Epithelial cell of prostate (primary cell): ENCODE measurements around the gene TMEM50B.
"Not testable (repeated sequence)": the region's sequence is repeated elsewhere in the genome, so short reads cannot be mapped to it uniquely, and the experiment has no call there.

Experiments
- DNase-seq: peaks from one replicate; pipeline ENCODE4 v3.0.0-alpha.2; 2011; ENCODE audit warnings: low read depth, low spot score
- H3K27ac ChIP-seq: fragments of 450-650 bp; 2 replicates; pipeline ENCODE4 v1.5.1; 2017; ENCODE audit warnings: mild to moderate bottlenecking

Gene TMEM50B

DNA sequence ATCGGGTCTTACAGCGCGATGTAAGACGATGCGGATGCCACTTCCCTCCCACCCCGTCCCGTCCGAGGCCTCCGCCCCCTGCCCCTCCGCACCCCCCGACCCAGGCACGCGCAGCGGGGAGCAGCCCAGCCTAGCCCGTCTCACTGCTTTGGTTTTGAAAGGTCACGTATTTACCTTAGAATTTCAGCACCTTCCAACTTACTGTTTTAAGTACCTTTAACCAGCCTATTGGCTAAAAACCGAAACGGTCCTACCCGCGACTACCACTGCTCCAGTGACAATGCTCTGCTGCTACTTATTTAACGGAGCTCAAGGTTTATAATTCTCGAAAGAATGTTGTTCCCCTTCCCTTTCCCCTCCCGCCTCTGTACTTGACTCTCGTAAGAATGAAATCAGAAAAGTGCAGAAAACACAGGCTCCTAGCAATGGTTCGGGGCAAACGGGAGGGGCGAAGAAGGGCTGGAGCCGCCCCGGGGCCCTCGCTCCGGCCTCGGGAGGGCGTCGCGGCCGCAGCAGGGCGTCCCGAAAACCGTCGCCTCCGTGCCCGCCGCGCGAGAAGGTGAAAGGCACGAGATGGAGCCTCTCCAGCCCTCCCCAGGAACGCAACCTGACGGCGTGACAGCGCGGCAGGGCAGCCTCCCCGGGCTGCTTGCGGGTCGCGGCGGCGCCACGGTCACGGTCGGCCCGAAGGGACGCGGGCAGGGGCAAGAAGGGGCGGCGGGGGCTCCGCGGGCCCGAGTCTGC lies 667 bp downstream of the TMEM50B start:
- peak overlapping the region; percentile 84 for H3K27ac ChIP-seq
- no peak for DNase-seq

DNA sequence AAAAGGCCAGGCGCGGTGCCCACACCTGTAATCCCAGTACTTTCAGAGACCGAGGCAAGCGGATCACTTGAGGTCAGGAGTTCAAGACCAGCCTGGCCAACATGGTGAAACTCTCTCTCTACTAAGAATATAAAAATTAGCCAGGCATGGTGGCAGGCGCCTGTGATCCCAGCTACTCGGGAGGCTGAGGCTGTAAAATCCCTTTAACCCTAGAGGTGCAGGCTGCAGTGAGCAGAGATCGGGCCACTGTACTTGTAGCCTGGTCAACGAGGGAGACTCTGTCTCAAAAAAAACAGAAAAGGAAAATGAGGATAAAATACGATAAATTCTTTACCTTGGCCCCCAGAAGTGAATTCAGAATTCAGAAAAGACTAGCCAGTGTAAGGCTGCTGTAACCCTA lies 1.6 kb downstream of the TMEM50B start:
- H3K27ac ChIP-seq = no peak overlapping the region
- no peak for DNase-seq

DNA sequence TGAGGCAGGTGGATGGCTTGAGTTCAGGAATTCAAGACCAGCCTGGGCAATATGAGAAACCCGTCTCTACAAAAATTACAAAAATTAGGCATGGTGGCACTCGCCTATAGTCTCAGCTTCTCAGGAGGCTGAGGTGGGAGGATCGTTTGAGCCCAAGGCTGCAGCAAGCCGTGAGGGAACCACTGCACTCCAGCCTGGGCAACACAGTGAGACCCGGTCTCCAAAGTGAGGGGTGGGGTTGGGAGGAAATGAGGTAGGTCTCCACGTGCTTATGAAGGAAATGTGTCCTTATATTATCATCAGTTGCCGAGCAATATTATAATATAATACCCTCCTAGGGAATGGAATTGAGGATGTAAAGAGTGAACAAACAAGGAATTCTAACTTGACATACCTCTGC lies 2.7 kb downstream of the TMEM50B start:
- H3K27ac ChIP-seq = no peak overlapping the region
- DNase-seq = no peak

DNA sequence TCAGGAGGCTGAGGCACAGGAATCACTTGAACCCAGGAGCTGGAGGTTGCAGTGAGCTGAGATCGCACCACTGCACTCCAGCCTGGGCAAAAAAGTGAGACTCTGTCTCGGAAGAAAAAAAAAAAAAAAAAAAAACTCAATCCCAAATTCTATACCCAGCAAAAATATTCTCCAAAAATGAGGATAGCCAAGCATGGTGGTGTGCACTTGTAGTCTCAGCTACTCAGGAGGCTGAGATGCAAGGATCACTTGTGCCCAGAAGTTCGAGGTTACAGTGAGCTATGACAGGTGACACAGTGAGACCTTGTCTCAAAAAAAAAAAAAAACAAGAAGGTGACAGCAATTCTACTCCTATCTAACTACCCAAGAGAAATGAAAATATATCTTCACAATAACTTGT lies 6.4 kb downstream of the TMEM50B start:
- no peak overlapping the region for H3K27ac ChIP-seq
- DNase-seq = no peak

DNA sequence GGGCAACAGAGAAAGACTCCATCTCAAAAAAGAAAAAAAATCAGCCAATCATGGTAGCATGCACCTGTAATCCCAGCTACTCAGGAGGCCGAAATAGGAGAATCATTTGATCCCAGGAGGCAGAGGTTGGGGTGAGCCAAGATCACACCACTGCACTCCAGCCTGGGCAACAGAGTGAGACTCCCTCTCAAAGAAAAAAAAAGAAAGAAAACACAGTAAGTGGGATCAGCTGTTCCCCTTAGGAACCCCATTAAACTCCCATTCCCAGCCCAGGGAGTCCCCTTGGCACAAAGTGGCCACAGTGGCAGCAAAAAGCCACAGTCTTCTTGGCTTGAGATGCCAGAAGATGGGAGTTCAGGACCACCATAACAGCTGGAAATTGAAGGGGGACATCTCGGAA lies 9.1 kb downstream of the TMEM50B start:
- no peak overlapping the region for H3K27ac ChIP-seq
- no peak for DNase-seq

DNA sequence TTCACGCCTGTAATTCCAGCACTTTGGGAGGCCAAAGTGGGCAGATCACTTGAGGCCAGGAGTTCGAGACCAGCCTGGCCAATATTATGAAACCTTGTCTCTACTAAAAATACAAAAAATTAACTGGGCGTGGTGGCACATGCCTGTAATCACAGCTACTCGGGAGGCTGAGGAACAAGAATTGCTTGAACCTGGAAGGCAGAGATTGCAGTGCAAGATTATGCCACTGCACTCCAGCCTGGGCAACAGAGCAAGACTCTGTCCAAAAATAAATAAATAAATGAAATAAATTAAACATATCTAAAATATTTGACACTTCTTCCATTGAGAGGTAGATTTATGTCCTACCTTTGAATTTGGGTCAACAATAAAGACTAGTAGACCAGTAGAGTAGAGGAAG lies 10.6 kb downstream of the TMEM50B start:
- not testable (repeated sequence) for H3K27ac ChIP-seq, DNase-seq

DNA sequence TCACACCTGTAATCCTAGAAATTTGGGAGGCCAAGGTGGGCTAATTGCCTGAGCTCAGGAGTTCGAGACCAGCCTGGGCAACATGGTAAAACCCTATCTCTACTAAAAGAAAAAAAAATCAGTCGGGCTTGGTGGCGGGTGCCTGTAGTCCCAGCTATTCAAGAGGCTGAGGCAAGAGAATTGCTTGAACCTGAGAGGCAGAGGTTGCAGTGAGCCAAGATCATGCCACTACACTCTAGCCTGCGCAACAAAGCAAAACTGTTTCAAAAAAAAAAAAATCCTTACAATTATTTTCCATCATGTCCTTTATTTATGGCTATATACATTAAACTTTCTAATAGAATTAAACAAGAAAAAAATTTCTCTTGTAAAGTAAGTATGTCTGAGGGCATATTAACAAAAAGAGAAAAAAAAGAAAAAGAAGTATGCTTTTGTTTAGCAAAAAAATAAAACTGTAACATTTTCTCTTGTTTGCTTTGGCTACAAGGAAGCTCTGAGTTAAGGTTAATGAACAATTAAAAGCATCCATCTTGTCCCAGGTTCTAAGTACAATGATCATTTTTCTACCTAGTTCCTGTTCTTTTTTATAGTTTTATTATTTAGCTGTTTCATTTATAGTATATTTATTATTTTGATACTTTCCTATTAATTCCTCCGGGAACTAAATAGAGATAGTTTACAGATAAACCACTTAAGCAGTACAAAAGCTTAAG lies 18.1 kb downstream of the TMEM50B start:
- H3K27ac ChIP-seq = no peak overlapping the region
- DNase-seq = no peak

DNA sequence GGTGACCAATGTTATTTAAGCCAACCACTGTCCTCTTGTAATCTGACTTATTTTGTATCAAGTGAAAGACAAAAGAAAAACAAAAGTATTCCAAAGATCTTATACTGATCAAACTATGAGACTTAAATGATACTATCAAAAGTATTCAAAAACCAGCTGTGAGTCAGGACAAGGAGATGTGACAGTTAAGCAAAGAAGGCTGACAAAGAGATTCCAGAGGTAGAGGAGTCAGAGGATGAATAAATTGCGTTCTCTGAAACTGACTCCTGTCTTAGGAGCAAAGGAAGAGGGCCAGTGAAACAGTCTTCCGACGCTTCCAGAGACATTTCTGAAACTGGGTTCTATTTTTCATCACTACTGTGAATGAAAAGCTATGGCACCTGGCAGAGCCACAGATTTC lies 20.9 kb downstream of the TMEM50B start:
- DNase-seq = no peak
- H3K27ac ChIP-seq = no peak overlapping the region

DNA sequence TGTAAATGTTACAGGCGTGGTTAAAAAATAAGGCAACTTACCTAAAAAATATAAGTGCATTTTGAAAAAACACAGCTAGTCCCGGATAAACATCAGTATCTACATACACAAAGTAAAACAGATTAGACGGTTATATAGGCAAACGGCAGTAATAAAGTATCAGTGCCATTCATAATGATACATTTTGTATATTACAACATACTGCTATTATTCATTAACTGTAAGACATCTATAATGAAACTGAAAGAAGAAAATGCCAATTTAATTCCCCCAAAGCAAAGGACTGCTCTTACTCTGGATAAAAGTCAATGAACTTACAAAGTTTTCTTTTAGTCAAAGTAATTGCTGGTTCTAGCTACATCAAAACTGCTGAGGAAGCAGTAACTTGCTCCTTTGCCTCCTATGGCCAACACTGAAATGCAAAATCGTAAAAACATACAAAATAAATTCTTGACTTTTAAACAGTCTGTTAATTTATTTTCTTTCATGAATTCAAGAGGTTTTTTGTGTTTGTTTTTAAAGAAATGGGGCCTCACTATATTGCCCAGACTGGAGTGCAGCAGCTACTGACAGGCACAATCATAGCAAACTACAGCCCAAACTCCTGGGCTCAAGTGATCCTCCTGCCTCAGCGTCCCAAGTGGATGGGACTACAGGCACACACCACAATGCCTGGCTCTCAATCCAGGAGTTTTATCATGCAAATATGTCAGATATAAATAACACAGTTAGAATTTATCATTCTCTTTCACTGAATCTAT lies 23.9 kb downstream of the TMEM50B start:
- H3K27ac ChIP-seq = no peak overlapping the region
- DNase-seq = no peak

DNA sequence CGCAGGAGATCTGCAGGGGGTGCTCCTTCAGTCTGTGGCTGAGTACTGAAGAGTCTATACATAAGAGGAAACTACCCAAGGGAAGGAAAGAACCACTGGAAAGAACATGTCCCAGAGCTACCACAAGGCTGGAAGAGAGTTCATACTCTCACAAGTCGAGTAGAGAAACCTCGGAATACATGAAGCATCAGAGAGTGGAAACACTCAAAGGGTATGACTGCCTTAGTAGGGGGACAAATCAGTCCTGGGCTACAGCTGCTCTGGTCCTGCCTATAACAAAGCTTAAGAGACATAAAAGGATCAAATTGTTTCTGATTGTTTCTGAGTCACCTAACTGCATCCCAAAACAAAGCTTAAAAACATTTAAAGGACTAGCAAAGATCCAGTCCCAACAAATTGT lies 27.4 kb downstream of the TMEM50B start:
- H3K27ac ChIP-seq = peak overlapping the region; percentile 46
- DNase-seq = no peak

DNA sequence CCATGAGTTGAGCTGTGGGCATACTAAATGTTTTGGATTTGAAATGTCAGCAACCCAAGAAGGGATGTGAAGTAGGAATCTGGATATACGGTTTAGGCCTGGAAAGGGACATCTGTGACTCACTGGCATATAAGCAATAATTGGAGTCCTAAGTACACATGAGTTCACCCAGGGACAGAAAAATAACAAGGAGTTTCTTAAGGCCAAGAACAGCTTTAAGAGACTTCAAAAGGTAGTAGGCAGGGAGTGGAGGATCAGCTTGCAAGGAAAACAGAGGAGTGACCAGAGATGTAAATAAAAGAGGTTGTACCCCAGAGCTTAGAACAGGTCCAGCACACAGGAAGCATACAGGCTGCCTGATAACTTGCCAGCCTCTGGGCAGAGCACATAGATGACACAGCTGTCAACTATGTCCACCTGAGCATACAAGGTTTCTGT lies 28.1 kb downstream of the TMEM50B start:
- peak; percentile 29 for DNase-seq
- peak overlapping the region; percentile 46 for H3K27ac ChIP-seq

DNA sequence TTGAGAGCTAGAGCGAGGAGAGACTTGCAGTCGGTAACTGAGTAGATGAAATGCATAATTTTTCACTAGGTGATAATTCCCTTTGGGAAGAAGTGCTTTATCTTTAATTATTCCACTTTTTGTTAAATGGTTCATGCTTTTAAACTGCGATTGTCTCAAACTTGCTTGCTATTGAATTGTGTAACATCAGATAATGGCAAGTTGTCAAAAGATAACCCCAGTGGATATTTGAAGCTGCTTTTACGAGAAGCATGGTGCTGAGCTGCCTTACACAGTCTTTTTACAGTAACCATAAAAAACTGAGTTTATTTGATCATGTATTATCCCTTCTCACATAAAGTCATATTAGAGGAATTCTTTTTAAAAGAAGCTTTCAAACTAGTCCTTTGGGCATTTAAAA lies 30.2 kb downstream of the TMEM50B start:
- DNase-seq = no peak
- no peak overlapping the region for H3K27ac ChIP-seq

DNA sequence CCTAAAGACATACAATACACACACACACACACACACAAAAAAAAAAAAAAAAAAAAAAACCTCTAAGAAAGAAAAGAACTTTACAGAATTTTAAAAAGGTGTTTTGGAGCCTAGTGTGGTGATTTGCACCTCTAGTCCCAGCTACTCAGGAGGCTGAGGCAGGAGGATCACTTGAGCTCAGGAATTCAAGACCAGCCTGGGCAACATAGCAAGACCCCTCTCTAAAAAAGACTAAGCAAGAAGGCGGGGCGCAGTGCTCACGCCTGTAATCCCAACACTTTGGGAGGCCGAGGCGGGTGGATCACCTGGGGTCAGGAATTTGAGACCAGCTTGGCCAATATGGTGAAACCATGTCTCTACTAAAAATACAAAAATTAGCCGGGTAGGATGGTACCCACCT lies 33.2 kb downstream of the TMEM50B start:
- H3K27ac ChIP-seq, DNase-seq: not testable (repeated sequence)

DNA sequence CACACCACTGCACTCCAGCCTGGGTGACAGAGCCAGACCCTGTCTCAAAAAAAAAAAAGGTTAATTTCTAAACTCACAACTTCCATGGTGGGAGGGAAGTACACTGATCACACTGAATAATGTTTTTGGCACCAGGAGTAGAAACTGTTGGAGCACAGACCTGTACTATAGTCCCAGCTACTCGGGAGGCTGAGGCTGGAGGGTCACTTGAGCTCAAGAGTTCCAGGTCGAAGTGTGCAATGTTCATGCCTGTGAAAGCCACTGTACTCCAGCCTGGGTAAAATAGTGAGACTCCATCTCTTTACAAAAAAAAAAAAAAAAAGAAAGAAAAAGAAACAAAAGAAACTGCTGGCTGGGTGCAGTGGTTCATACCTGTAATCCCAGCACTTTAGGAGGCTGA lies 35.3 kb downstream of the TMEM50B start:
- no peak overlapping the region for H3K27ac ChIP-seq
- DNase-seq = no peak

DNA sequence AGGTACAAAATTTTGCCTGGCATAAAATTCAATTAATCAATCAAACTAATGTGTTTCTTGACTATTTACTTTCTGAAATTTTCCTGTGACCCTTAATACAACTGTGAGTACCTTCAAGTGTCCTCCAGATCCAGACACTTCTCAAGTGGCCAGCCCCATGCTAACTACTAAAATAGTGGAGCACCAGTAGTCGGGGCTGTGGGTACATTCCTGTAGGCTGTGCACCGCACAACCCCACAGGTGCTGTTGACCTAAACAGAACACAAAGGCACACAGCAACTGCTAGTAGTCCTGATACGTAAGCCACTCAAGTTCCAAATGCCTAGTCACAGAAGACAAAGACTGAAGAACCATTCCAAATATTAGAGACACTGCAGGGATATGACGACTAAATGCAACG lies 36.6 kb downstream of the TMEM50B start:
- no peak for DNase-seq
- peak overlapping the region; percentile 76 for H3K27ac ChIP-seq

DNA sequence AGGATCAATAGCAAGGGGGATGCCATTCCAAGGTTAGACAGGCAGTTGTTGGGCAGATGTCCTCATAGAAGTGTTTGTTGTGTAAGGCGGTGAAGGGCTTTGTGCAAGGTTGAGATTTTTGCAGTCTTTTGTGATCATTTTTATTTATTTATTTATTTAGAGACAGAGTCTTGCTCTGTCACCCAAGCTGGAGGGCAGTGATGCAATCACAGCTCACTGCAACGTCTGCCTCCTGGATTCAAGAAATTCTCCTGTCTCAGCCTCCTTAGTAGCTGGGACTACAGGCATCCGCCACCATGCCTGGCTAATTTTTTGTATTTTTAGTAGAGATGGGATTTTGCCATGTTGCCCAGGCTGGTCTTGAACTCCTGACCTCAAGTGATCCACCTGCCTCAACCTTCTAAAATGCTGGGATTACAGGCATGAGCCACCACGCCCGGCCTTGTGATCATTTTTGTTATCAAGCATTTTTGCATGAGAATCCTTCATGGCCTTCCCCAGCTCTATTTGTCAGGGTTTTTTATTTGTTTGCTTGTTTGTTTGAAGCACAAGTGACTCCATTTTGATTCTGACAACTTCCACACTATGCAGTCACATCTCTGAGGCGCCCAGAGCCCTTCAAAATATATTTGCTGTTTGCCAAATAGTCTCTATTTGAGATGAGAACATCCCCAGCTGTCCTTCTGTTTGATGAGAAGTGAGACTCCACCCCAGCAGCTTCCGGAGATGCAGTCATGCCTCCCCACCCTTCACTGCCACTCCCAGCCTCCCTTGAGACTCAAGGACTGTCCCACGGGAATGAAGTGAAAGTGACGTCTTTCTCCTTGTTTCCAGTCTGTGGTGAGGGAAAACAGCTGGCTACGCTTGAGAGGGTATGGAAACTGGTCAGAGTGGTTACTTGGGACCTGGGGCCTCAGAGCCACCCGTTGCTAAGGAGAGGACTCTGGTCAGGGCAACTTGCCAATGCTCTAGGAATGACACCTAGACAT lies 38.0 kb downstream of the TMEM50B start:
- H3K27ac ChIP-seq = peak overlapping the region; percentile 76
- DNase-seq = peak; percentile 53

DNA sequence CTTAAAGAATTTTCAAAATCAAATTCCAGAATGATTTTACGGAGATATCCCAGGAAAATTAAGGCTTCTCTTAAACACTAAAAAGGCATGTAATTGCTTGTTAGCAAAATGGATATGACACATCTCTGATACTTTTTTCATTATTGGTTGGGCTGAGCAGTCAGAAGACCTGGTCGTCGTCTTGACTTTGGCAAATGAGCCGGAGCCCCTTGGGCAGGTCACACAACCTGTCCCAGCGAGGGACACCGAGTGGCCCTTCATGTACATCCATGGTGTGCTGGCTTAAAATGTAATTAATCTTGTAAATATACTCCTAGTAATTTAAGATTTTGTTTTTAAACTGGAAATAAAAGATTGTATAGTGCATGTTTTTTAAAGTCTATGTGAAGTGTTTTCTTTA lies 42.6 kb downstream of the TMEM50B start:
- no peak for DNase-seq
- H3K27ac ChIP-seq = peak overlapping the region; percentile 6

DNA sequence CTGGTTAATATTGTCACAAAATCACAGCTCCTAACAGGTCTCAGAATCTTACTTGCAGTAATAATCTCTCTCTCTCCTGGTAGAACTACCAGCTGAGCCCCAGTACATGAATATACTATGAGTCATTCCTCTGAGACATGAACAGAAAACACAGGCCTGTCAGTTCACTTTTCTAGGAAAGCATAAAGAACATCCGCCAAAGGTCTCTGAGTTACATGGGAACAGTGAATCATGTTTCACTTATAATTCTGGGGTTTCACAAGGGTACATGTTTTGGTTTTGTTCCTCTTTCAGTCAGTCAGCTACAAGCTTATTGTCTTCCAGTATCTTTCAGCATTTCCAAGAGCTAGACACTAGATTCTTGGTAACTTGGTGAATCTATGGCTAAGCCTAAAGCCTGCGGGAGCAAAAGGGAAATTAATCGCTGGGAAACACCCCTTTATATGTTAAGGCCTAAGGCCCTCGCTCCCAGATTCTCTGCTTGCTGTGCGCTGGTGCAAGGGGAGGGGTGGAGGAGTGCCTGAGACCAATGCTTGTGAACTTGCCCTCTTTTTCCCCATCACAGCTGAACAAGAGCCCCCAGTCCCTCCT lies 44.9 kb downstream of the TMEM50B start:
- H3K27ac ChIP-seq = peak overlapping the region; percentile 94
- peak; percentile 90 for DNase-seq

DNA sequence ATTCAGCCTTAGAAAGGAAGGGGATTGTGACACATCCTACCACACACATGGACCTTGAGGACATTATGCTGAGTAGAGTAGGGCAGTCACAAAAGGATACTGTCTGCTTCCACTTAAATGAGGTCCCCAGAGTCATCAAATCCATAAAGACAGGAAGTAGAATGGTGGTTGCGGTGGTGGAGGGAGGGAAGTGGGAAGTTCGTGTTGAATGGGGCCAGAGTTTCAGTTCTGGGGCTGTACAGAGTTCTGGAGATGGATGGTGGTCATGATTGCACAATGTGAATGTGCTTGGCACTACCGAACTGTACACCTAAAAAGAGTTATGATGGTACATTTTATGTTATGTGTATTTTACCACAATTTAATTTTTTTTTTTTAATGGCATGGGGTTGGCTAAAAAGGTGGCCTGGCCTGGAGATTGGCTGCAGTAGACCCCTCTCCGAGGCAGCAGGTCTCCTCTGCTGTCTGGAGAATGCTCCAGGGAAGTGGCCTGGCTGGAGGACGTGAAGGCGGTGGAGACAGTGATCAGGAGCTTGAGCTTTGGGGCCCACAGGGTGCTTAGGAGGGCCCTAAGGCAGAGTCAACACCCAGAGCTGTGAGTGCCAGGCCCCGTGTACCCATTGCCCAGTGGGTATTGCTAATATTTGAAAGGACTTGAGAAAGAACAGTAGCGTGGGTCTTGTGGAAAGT lies 46.2 kb downstream of the TMEM50B start:
- DNase-seq = no peak
- H3K27ac ChIP-seq = peak overlapping the region; percentile 94
